CD14-positive monocyte (primary cell): ENCODE data around the gene DDX31. TPM values are rescaled to one million over a fixed set of nuclear protein-coding genes. Genes with fewer than 3 reads are reported as not detected.

Experiments used
- DNase-seq, 3 donors: peaks; one replicate each; pipeline ENCODE4 v3.0.0-alpha.2; 2011 to 2022
- H2AFZ ChIP-seq: 2 replicates; pipeline ENCODE4 v1.6.0; 2012; ENCODE audit warnings: mild to moderate bottlenecking, low read depth, low read length, inconsistent platforms; ENCODE audit not compliant: insufficient read depth, poor library complexity, severe bottlenecking
- H3K27ac ChIP-seq, 2 donors: 1 replicate in 1 of 2; 2 replicates in 1 of 2; pipeline ENCODE4 v1.5.1; 2012 to 2013; ENCODE audit warnings: low read length in 2 of 2, control low read depth in 1 of 2, inconsistent platforms in 1 of 2, low read depth in 1 of 2, mild to moderate bottlenecking in 1 of 2
- H3K27me3 ChIP-seq, 2 donors: one replicate each; pipeline versions ENCODE4 v1.6.0 to v1.6.1; 2011 to 2013; ENCODE audit warnings: low read length in 2 of 2; ENCODE audit not compliant: control insufficient read depth in 2 of 2, insufficient read depth in 2 of 2
- H3K36me3 ChIP-seq, 2 donors: replicated peaks in 1 of 2; 1 replicate in 1 of 2; 2 replicates in 1 of 2; pipeline versions ENCODE4 v1.5.1 to v1.6.1; 2012 to 2013; ENCODE audit warnings: low read length in 2 of 2, control low read depth in 1 of 2, inconsistent platforms in 1 of 2, mild to moderate bottlenecking in 1 of 2; ENCODE audit not compliant: insufficient read depth in 2 of 2, control insufficient read depth in 1 of 2
- H3K4me1 ChIP-seq, 2 donors: 1 replicate in 1 of 2; 2 replicates in 1 of 2; pipeline versions ENCODE4 v1.5.1 to v1.6.1; 2012 to 2013; ENCODE audit warnings: low read length in 2 of 2, control low read depth in 1 of 2, inconsistent platforms in 1 of 2, mild to moderate bottlenecking in 1 of 2, moderate library complexity in 1 of 2; ENCODE audit not compliant: insufficient read depth in 2 of 2, control insufficient read depth in 1 of 2
- H3K4me2 ChIP-seq: replicated peaks from 2 replicates; pipeline ENCODE3; 2012; ENCODE audit warnings: low read length, moderate library complexity, mild to moderate bottlenecking; ENCODE audit not compliant: poor library complexity, severe bottlenecking; ENCODE audit errors: extremely low read depth
- H3K4me3 ChIP-seq, 3 experiments: fragments of 200-600 bp in 1 of 3; sonication (generic) in 1 of 3; replicated peaks in 1 of 3; 1 replicate in 2 of 3; 2 replicates in 1 of 3; pipeline ENCODE4 v1.5.1; 2011 to 2013; ENCODE audit warnings: low read length in 3 of 3, mild to moderate bottlenecking in 3 of 3, control low read depth in 2 of 3, low read depth in 2 of 3, inconsistent platforms in 1 of 3, moderate library complexity in 1 of 3
- H3K79me2 ChIP-seq: 2 replicates; pipeline ENCODE4 v1.6.0; 2012; ENCODE audit warnings: mild to moderate bottlenecking, control low read depth, inconsistent platforms, low read length, moderate library complexity; ENCODE audit not compliant: insufficient read depth
- H3K9ac ChIP-seq: 2 replicates; pipeline ENCODE4 v1.6.0; 2017; ENCODE audit warnings: low read length, mild to moderate bottlenecking; ENCODE audit not compliant: insufficient read depth, poor library complexity, severe bottlenecking
- H3K9me3 ChIP-seq, 2 donors: replicated peaks in 1 of 2; 1 replicate in 1 of 2; 2 replicates in 1 of 2; pipeline versions ENCODE4 v1.5.1 to v1.6.1; 2012 to 2013; ENCODE audit warnings: low read length in 2 of 2, control low read depth in 1 of 2; ENCODE audit not compliant: control insufficient read depth in 1 of 2, insufficient read depth in 1 of 2
- H4K20me1 ChIP-seq: 2 replicates; pipeline ENCODE4 v1.6.0; 2012; ENCODE audit warnings: mild to moderate bottlenecking, low read length, control low read depth, moderate library complexity; ENCODE audit not compliant: insufficient read depth
- H3K27ac Mint-ChIP-seq, 7 donors: one replicate each; pipeline ENCODE4 v1.8.0; 2020; ENCODE audit warnings: mild to moderate bottlenecking in 7 of 7, mixed read lengths in 7 of 7, moderate library complexity in 6 of 7, inconsistent platforms in 2 of 7
- H3K27me3 Mint-ChIP-seq, 3 donors: one replicate each; pipeline ENCODE4 v1.8.0; 2021 to 2022; ENCODE audit warnings: low read depth in 3 of 3, mild to moderate bottlenecking in 3 of 3, mixed read lengths in 3 of 3, moderate library complexity in 3 of 3, inconsistent platforms in 1 of 3
- H3K36me3 Mint-ChIP-seq, 2 donors: one replicate each; pipeline ENCODE4 v1.8.0; 2020; ENCODE audit warnings: mixed read lengths in 2 of 2, inconsistent platforms in 1 of 2, mild to moderate bottlenecking in 1 of 2
- H3K4me1 Mint-ChIP-seq: one replicate; pipeline ENCODE4 v1.8.0; 2020; ENCODE audit warnings: mild to moderate bottlenecking, mixed read lengths
- H3K4me3 Mint-ChIP-seq, 2 donors: one replicate each; pipeline ENCODE4 v1.8.0; 2020; ENCODE audit warnings: mild to moderate bottlenecking in 2 of 2, mixed read lengths in 2 of 2, moderate library complexity in 1 of 2
- H3K9me3 Mint-ChIP-seq, 7 donors: one replicate each; pipeline ENCODE4 v1.8.0; 2020 to 2022; ENCODE audit warnings: mixed read lengths in 7 of 7, mild to moderate bottlenecking in 6 of 7, moderate library complexity in 6 of 7, inconsistent platforms in 2 of 7
- WGBS: methylation state at CpG from one replicate; pipeline ENCODE4 v1.1.5; 2013; ENCODE audit warnings: missing lambda C conversion rate; ENCODE audit not compliant: insufficient coverage; 5-methylcytosine and 5-hydroxymethylcytosine counted together
- intact Hi-C, 2 donors: fragments of 100-400 bp; cut with micrococcal nuclease; formaldehyde crosslinking; loops; one replicate each; pipeline versions ENCODE4 v1.15.0 to v1.15.1; 2023
- polyA plus RNA-seq, 3 donors: library from polyadenylated mRNA; depleted of rRNA in 1 of 3; unstranded in 2 of 3; stranded (reverse) in 1 of 3; fragments of 300-500 nt in 2 of 3; fragments of >200 nt in 1 of 3; fragmentation: Illumina TruSeq in 2 of 3; gene quantifications; 1 replicate in 2 of 3; 2 replicates in 1 of 3; pipeline ENCODE4 v1.2.3, GENCODE V29; 2012 to 2021
- TF ChIP-seq, protein P1 (sequence below): fragments of 200-600 bp; IDR thresholded peaks from one replicate; pipeline ENCODE4 v1.8.0; 2022; ENCODE audit warnings: antibody characterized with exemption, mild to moderate bottlenecking

The DDX31 gene
- polyA plus RNA-seq, 3 donors = 1.1 to 4.2 (median 1.5) TPM

DNA sequence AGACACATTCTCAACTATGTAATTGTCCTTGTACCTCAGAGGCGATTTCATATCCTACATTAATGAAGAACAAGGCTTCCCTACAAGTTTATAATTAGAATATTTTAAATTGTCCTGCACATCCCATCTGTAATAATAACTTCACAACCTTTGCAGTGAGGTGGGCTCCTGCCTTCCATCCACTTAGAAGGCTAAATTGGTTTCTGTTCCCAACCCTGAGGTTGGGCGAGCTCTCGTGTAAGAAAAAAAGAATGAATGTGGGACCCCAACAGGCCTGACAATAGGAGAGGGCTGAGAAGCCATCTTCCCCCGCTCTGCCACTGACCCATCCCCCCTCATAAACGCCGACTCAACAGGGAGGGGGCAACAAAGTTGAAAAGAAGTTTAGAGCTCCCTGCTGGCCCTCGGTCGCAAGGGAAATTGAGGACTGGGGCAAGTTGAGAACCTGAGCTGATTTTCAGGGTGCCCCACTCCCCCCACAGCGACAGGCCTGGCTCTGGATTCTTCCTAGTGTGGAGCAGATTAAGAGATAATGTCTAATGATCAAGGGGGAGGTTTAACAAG, 78.0 kb downstream of the DDX31 start:
- peaks cover 0 to 15% (median 2%) of the 10 kb centered on the region in 7 donors for H3K9me3 Mint-ChIP-seq
- H2AFZ ChIP-seq = no peak overlapping the region
- whole genome bisulfite sequencing = no CpG with 5 or more reads among the region's 9 CpGs
- H3K27ac ChIP-seq = no peak overlapping the region
- H3K9me3 ChIP-seq = peaks cover 0 to 10% of the 10 kb centered on the region in 2 donors
- H3K36me3 ChIP-seq = peaks cover 0 to 8% of the 10 kb centered on the region in 2 donors
- H3K79me2 ChIP-seq = no peaks in the 10 kb centered on the region
- TF ChIP-seq, protein P1, sequence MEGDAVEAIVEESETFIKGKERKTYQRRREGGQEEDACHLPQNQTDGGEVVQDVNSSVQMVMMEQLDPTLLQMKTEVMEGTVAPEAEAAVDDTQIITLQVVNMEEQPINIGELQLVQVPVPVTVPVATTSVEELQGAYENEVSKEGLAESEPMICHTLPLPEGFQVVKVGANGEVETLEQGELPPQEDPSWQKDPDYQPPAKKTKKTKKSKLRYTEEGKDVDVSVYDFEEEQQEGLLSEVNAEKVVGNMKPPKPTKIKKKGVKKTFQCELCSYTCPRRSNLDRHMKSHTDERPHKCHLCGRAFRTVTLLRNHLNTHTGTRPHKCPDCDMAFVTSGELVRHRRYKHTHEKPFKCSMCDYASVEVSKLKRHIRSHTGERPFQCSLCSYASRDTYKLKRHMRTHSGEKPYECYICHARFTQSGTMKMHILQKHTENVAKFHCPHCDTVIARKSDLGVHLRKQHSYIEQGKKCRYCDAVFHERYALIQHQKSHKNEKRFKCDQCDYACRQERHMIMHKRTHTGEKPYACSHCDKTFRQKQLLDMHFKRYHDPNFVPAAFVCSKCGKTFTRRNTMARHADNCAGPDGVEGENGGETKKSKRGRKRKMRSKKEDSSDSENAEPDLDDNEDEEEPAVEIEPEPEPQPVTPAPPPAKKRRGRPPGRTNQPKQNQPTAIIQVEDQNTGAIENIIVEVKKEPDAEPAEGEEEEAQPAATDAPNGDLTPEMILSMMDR = no peak
- no peak overlapping the region for H3K4me3 ChIP-seq
- no peak overlapping the region for H3K27ac Mint-ChIP-seq
- H3K27me3 Mint-ChIP-seq = peaks cover 44 to 56% (median 51%) of the 10 kb centered on the region in 3 donors
- DNase-seq = no peak
- H3K4me3 Mint-ChIP-seq = peak overlapping the region in 1 of 2 donors; percentile 49
- peaks cover 7 to 9% of the 10 kb centered on the region in 2 donors for H3K4me1 ChIP-seq
- H3K9ac ChIP-seq = no peak overlapping the region
- H4K20me1 ChIP-seq = no peaks in the 10 kb centered on the region
- intact Hi-C loops = no loop called here
- peaks cover 19 to 27% of the 10 kb centered on the region in 2 donors for H3K36me3 Mint-ChIP-seq
- H3K4me1 Mint-ChIP-seq = peaks cover 10% of the 10 kb centered on the region
- H3K4me2 ChIP-seq = no peak overlapping the region
- H3K27me3 ChIP-seq = peaks cover 43 to 53% of the 10 kb centered on the region in 2 donors

DNA sequence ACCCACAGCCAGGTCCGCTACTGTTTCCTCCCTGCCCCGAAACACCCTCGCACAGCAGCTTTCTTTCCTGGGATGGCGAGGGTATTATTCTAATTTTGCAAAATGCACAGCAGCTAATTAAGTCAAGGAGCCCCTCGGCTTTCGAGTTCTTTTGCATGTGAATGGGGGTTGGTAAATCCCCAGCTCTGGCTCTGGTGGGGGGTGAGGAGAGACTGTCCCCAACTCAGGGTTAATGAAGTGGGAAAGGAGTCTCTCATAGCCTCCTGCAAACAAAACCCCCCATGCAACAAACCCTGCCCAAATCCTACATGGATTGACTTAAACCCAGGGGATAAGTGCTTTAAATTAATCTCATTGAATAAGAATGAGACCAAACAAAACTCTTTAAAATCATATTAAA, 78.5 kb downstream of the DDX31 start:
- no peak overlapping the region for H3K9ac ChIP-seq
- H3K4me2 ChIP-seq = no peak overlapping the region
- H3K27me3 ChIP-seq = peaks cover 49 to 59% of the 10 kb centered on the region in 2 donors
- H3K36me3 Mint-ChIP-seq = peaks cover 19 to 26% of the 10 kb centered on the region in 2 donors
- H3K36me3 ChIP-seq = peaks cover 0 to 8% of the 10 kb centered on the region in 2 donors
- no peak for DNase-seq
- intact Hi-C loops = no loop called here
- H3K4me3 Mint-ChIP-seq = peak overlapping the region in 1 of 2 donors; percentile 57
- H3K79me2 ChIP-seq = no peaks in the 10 kb centered on the region
- no peak overlapping the region for H3K27ac ChIP-seq
- peaks cover 0 to 15% (median 2%) of the 10 kb centered on the region in 7 donors for H3K9me3 Mint-ChIP-seq
- peaks cover 0 to 14% of the 10 kb centered on the region in 2 donors for H3K9me3 ChIP-seq
- peaks cover 8% of the 10 kb centered on the region for H3K4me1 Mint-ChIP-seq
- H3K4me1 ChIP-seq = peaks cover 2 to 3% of the 10 kb centered on the region in 2 donors
- TF ChIP-seq, protein P1 = no peak
- peaks cover 50 to 62% (median 57%) of the 10 kb centered on the region in 3 donors for H3K27me3 Mint-ChIP-seq
- WGBS = 10% methylated on average over 2 of the region's 6 CpGs
- no peak overlapping the region for H3K4me3 ChIP-seq
- H3K27ac Mint-ChIP-seq = no peak overlapping the region
- H2AFZ ChIP-seq = no peak overlapping the region
- H4K20me1 ChIP-seq = no peaks in the 10 kb centered on the region
